ENCODE measurements around the gene CCR4. TPM values are rescaled to one million over a fixed set of nuclear protein-coding genes. Genes with fewer than 3 reads are reported as not detected.
"Not testable (repeated sequence)": the region's sequence is repeated elsewhere in the genome, so short reads cannot be mapped to it uniquely, and the experiment has no call there.

The CCR4 gene
- total RNA-seq, 1 experiment from 2014 or later, result not detected

DNA sequence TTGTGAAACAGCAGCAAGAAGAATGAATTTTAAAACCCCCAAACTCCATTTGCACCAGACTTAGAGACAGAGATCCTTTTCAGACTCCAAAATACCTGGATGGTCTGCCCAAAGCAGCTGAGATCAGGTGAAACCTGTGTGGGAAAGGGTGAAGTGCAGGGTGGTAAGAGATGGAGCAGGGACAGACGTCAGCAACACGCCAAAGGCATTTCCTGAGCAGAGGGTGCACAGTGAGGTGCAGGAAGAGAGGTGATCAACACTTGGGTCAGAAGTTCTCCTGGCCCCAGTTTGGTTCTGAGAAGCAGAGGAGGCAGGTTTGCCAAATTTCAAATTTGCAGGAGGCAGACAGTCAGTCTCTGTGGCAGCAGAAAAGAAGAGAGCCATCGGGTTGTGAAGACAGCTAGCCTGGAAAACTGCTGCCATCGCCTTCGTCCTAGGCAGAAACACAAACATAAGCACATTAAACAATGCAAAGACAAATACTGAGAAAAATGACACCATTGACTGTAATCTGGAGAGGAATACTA, 9.8 kb downstream of the CCR4 start:
- Histone ChIP-seq H3K4me1 (0 out of 2 replicates have a peak, but pooled peaks cover 5% of the 10 kb centered on the region), H3K27me3 (replicated peaks; ENCODE audit: control insufficient read depth, insufficient read depth, low read length) (no peaks in the 10 kb centered on the region), H3K9me3 (peaks cover 12% of the 10 kb centered on the region; the same call in 1 of the 2 replicates), H3K36me3 (ENCODE audit: control insufficient read depth, insufficient read depth, low read length) (no peaks in the 10 kb centered on the region), H3K4me3 (ENCODE audit: low read depth, low read length) (no peak overlapping the region)
- Mint-ChIP-seq H3K27ac (ENCODE audit: unreplicated experiment) (no peak overlapping the region), H3K4me1 (ENCODE audit: low read depth, unreplicated experiment) (peaks cover 10% of the 10 kb centered on the region), H3K9me3 (ENCODE audit: unreplicated experiment) (peaks cover 3% of the 10 kb centered on the region), H3K27me3 (ENCODE audit: insufficient read depth, unreplicated experiment) (no peaks in the 10 kb centered on the region), H3K36me3 (ENCODE audit: insufficient read depth, unreplicated experiment) (no peaks in the 10 kb centered on the region), H3K4me3 (ENCODE audit: unreplicated experiment) (no peak overlapping the region)
- ChIA-PET CTCF (interaction anchor here (1.2 kb wide), 1 partner anchor 14 kb away, joined by 3 read pairs; no protein-coding TSS in a partner anchor), POLR2A (no interaction called here)
- TF ChIP-seq, protein P1, sequence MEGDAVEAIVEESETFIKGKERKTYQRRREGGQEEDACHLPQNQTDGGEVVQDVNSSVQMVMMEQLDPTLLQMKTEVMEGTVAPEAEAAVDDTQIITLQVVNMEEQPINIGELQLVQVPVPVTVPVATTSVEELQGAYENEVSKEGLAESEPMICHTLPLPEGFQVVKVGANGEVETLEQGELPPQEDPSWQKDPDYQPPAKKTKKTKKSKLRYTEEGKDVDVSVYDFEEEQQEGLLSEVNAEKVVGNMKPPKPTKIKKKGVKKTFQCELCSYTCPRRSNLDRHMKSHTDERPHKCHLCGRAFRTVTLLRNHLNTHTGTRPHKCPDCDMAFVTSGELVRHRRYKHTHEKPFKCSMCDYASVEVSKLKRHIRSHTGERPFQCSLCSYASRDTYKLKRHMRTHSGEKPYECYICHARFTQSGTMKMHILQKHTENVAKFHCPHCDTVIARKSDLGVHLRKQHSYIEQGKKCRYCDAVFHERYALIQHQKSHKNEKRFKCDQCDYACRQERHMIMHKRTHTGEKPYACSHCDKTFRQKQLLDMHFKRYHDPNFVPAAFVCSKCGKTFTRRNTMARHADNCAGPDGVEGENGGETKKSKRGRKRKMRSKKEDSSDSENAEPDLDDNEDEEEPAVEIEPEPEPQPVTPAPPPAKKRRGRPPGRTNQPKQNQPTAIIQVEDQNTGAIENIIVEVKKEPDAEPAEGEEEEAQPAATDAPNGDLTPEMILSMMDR (IDR thresholded peaks at IDR 0.05; ENCODE audit: insufficient read depth in 1 of 2, low read depth in 1 of 2, low read length in 1 of 2, severe bottlenecking in 1 of 2, unreplicated experiment in 1 of 2), result no peak
- intact Hi-C loops (cut with micrococcal nuclease; ENCODE audit: unreplicated experiment), result no loop called here
- no peak for DNase-seq
- BruUV-seq (replicated peaks), result no TSS peak

DNA sequence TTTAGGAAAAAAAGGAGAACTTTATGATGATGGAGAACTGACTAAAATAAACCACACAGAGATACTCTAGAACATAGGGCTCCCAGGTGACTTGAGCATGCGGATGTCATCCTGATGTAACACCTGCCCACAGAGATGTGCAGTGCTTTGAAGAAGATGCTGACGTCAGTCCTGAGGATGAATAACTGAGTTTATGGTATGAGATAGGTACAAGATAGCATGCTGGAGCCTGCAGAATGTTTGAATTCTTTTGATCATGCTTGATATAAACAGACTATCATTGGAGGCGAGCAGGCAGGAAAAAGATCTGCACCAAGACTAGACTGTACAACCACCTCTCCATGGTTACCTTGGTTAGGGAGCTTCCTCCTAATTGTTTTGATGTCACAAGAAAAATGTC, 12.4 kb downstream of the CCR4 start:
- H3K4me3 Mint-ChIP-seq (ENCODE audit: unreplicated experiment), result no peak overlapping the region
- peaks cover 18% of the 10 kb centered on the region for H3K4me1 Mint-ChIP-seq (ENCODE audit: low read depth, unreplicated experiment)
- H3K9me3 ChIP-seq, result peaks cover 22% of the 10 kb centered on the region; the same call in 1 of the 2 replicates
- no peak for DNase-seq
- H3K27me3 ChIP-seq (replicated peaks; ENCODE audit: control insufficient read depth, insufficient read depth, low read length), result no peaks in the 10 kb centered on the region
- H3K9me3 Mint-ChIP-seq (ENCODE audit: unreplicated experiment), result peaks cover 21% of the 10 kb centered on the region
- no peaks in the 10 kb centered on the region for H3K36me3 Mint-ChIP-seq (ENCODE audit: insufficient read depth, unreplicated experiment)
- CTCF ChIA-PET, result no interaction called here
- no TSS peak for BruUV-seq (replicated peaks)
- TF ChIP-seq, protein P1 (IDR thresholded peaks at IDR 0.05; ENCODE audit: insufficient read depth in 1 of 2, low read depth in 1 of 2, low read length in 1 of 2, severe bottlenecking in 1 of 2, unreplicated experiment in 1 of 2), result no peak
- POLR2A ChIA-PET, result no interaction called here
- H3K36me3 ChIP-seq (ENCODE audit: control insufficient read depth, insufficient read depth, low read length), result no peaks in the 10 kb centered on the region
- H3K27ac Mint-ChIP-seq (ENCODE audit: unreplicated experiment), result no peak overlapping the region
- no peaks in the 10 kb centered on the region for H3K27me3 Mint-ChIP-seq (ENCODE audit: insufficient read depth, unreplicated experiment)
- no peak overlapping the region for H3K4me3 ChIP-seq (ENCODE audit: low read depth, low read length)
- peaks cover 8% of the 10 kb centered on the region; the same call in 1 of the 2 replicates for H3K4me1 ChIP-seq
- intact Hi-C loops (cut with micrococcal nuclease; ENCODE audit: unreplicated experiment), result no loop called here

DNA sequence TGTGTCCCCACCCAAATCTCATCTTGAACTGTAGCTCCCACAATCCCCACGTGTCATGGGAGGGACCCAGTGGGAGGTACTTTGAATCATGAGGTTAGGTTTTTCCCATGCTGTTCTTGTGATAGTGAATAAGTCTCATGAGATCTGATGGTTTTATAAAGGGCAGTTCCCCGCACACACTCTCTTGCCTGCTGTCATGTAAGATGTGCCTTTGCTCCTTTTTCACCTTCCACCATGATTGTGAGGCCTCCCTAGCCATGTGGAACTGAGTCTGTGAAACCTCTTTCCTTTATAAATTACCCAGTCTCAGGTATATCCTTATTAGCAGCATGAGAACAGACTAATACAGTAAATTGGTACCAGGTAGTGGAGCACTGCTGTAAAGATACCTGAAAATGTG, 13.3 kb downstream of the CCR4 start:
- H3K27ac Mint-ChIP-seq (ENCODE audit: unreplicated experiment); H3K4me3 ChIP-seq (ENCODE audit: low read depth, low read length); DNase-seq; H3K4me3 Mint-ChIP-seq (ENCODE audit: unreplicated experiment); H3K27me3 ChIP-seq (replicated peaks; ENCODE audit: control insufficient read depth, insufficient read depth, low read length); H3K27me3 Mint-ChIP-seq (ENCODE audit: insufficient read depth, unreplicated experiment); BruUV-seq (replicated peaks); intact Hi-C loops (cut with micrococcal nuclease; ENCODE audit: unreplicated experiment); H3K36me3 Mint-ChIP-seq (ENCODE audit: insufficient read depth, unreplicated experiment); CTCF ChIA-PET; H3K36me3 ChIP-seq (ENCODE audit: control insufficient read depth, insufficient read depth, low read length); POLR2A ChIA-PET: not testable (repeated sequence)
- Histone ChIP-seq H3K9me3 (peaks cover 22% of the 10 kb centered on the region; the same call in 1 of the 2 replicates), H3K4me1 (peaks cover 11% of the 10 kb centered on the region)
- Mint-ChIP-seq H3K9me3 (ENCODE audit: unreplicated experiment) (peaks cover 21% of the 10 kb centered on the region), H3K4me1 (ENCODE audit: low read depth, unreplicated experiment) (peaks cover 18% of the 10 kb centered on the region)

DNA sequence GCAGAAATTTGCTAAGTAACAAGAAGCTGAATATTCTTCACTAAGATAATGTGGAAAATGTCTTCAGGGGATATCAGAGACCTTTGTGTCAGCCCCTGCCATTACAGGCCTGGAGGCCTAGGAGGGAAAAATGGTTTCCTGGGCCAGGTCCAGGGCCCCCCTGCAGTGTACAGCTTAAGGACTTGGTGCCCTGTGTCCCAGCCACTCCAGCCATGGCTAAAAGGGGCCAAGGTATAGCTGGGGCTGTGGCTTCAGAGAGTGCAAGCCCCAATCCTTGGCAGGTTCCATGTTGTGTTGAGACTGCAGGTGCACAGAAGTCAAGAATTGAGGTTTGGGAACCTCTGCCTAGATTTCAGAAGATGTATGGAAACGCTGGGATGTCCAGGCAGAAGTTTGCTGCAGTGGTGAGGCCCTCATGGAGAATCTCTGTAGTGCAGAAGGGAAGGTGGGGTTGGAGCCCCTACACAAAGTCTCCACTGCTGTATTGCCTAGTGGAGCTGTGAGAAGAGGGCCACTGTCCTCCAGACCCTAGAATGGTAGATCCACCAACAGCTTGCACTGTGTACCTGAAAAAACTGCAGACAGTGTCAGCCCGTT, 14.3 kb downstream of the CCR4 start:
- H3K27me3 ChIP-seq (replicated peaks; ENCODE audit: control insufficient read depth, insufficient read depth, low read length); H3K36me3 Mint-ChIP-seq (ENCODE audit: insufficient read depth, unreplicated experiment); POLR2A ChIA-PET; DNase-seq; BruUV-seq (replicated peaks); CTCF ChIA-PET; H3K27me3 Mint-ChIP-seq (ENCODE audit: insufficient read depth, unreplicated experiment); intact Hi-C loops (cut with micrococcal nuclease; ENCODE audit: unreplicated experiment); H3K36me3 ChIP-seq (ENCODE audit: control insufficient read depth, insufficient read depth, low read length); H3K4me3 Mint-ChIP-seq (ENCODE audit: unreplicated experiment); H3K27ac Mint-ChIP-seq (ENCODE audit: unreplicated experiment); H3K4me3 ChIP-seq (ENCODE audit: low read depth, low read length): not testable (repeated sequence)
- Histone ChIP-seq H3K9me3 (peaks cover 22% of the 10 kb centered on the region; the same call in 1 of the 2 replicates), H3K4me1 (peaks cover 11% of the 10 kb centered on the region)
- peaks cover 18% of the 10 kb centered on the region for H3K4me1 Mint-ChIP-seq (ENCODE audit: low read depth, unreplicated experiment)
- peaks cover 21% of the 10 kb centered on the region for H3K9me3 Mint-ChIP-seq (ENCODE audit: unreplicated experiment)

DNA sequence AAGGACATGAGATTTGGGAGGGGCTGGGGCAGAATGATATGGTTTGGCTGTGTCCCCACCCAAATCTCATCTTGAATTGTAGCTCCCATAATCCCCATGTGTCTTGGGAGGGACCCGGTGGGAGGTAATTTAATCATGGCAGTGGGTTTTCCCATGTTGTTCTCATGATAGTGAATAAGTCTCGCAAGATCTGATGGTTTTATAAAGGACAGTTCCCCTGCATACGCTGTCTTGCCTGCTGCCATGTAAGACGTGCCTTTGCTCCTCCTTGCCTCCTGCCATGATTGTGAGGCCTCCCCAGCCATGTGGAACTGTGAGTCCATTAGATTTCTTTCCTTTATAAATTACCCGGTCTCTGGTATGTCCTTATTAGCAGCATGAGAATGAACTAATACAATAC, 15.2 kb downstream of the CCR4 start:
- H3K36me3 Mint-ChIP-seq (ENCODE audit: insufficient read depth, unreplicated experiment); H3K4me3 ChIP-seq (ENCODE audit: low read depth, low read length); CTCF ChIA-PET; BruUV-seq (replicated peaks); intact Hi-C loops (cut with micrococcal nuclease; ENCODE audit: unreplicated experiment); H3K27me3 Mint-ChIP-seq (ENCODE audit: insufficient read depth, unreplicated experiment); DNase-seq; H3K27ac Mint-ChIP-seq (ENCODE audit: unreplicated experiment); H3K36me3 ChIP-seq (ENCODE audit: control insufficient read depth, insufficient read depth, low read length); POLR2A ChIA-PET; H3K27me3 ChIP-seq (replicated peaks; ENCODE audit: control insufficient read depth, insufficient read depth, low read length); H3K4me3 Mint-ChIP-seq (ENCODE audit: unreplicated experiment): not testable (repeated sequence)
- H3K9me3 Mint-ChIP-seq (ENCODE audit: unreplicated experiment), result peaks cover 21% of the 10 kb centered on the region
- Histone ChIP-seq H3K4me1 (peaks cover 11% of the 10 kb centered on the region), H3K9me3 (peaks cover 22% of the 10 kb centered on the region; the same call in 1 of the 2 replicates)
- H3K4me1 Mint-ChIP-seq (ENCODE audit: low read depth, unreplicated experiment), result peaks cover 18% of the 10 kb centered on the region
